Trophoblast cell (in vitro differentiated cells and primary cell): ENCODE measurements around the gene TLN1.

ENCODE experiments used
- DNase-seq, 2 donors: peaks; one replicate each; pipeline ENCODE4 v3.0.0-alpha.2; 2016
- H2AFZ ChIP-seq: 2 replicates; pipeline ENCODE4 v1.6.1; 2013; ENCODE audit warnings: low read length, moderate library complexity, mild to moderate bottlenecking; ENCODE audit not compliant: insufficient read depth, poor library complexity
- H2AK5ac ChIP-seq: 2 replicates; pipeline ENCODE4 v1.6.1; 2013; ENCODE audit warnings: mild to moderate bottlenecking, low read length
- H2BK120ac ChIP-seq: 2 replicates; pipeline ENCODE4 v1.6.1; 2013; ENCODE audit warnings: low read length, mild to moderate bottlenecking, moderate library complexity; ENCODE audit not compliant: insufficient read depth, poor library complexity
- H2BK12ac ChIP-seq: 2 replicates; pipeline ENCODE4 v1.6.1; 2013; ENCODE audit warnings: mild to moderate bottlenecking, low read length, moderate library complexity
- H2BK5ac ChIP-seq: 2 replicates; pipeline ENCODE4 v1.6.1; 2013; ENCODE audit warnings: low read length, low read depth, moderate library complexity, mild to moderate bottlenecking; ENCODE audit not compliant: poor library complexity
- H3K14ac ChIP-seq: 2 replicates; pipeline ENCODE4 v1.6.1; 2013; ENCODE audit warnings: mild to moderate bottlenecking, low read length
- H3K18ac ChIP-seq: 2 replicates; pipeline ENCODE4 v1.6.1; 2013; ENCODE audit warnings: mild to moderate bottlenecking, low read length
- H3K23ac ChIP-seq: 2 replicates; pipeline ENCODE4 v1.6.1; 2013; ENCODE audit warnings: low read length
- H3K27ac ChIP-seq: 2 replicates; pipeline ENCODE4 v1.5.1; 2013; ENCODE audit warnings: low read depth, mild to moderate bottlenecking, inconsistent platforms, low read length, moderate library complexity
- H3K27me3 ChIP-seq: 2 replicates; pipeline ENCODE4 v1.6.1; 2013; ENCODE audit warnings: inconsistent platforms, mild to moderate bottlenecking, low read length, moderate library complexity; ENCODE audit not compliant: insufficient read depth
- H3K36me3 ChIP-seq, 2 experiments: 1 replicate in 1 of 2; 2 replicates in 1 of 2; pipeline ENCODE4 v1.6.1; 2013; ENCODE audit warnings: low read length in 2 of 2, mild to moderate bottlenecking in 2 of 2, moderate library complexity in 1 of 2; ENCODE audit not compliant: insufficient read depth in 2 of 2, control insufficient read depth in 1 of 2
- H3K4ac ChIP-seq: 2 replicates; pipeline ENCODE4 v1.6.1; 2013; ENCODE audit warnings: low read depth, mild to moderate bottlenecking, low read length, moderate library complexity
- H3K4me1 ChIP-seq, 2 experiments: 1 replicate in 1 of 2; 2 replicates in 1 of 2; pipeline ENCODE4 v1.6.1; 2013; ENCODE audit warnings: low read length in 2 of 2, mild to moderate bottlenecking in 2 of 2, moderate library complexity in 1 of 2; ENCODE audit not compliant: insufficient read depth in 2 of 2, control insufficient read depth in 1 of 2
- H3K4me2 ChIP-seq: 2 replicates; pipeline ENCODE4 v1.6.1; 2013; ENCODE audit warnings: inconsistent platforms, mild to moderate bottlenecking, low read length, moderate library complexity
- H3K4me3 ChIP-seq: 2 replicates; pipeline ENCODE4 v1.5.1; 2013; ENCODE audit warnings: mild to moderate bottlenecking, low read depth, low read length, inconsistent platforms
- H3K79me1 ChIP-seq: one replicate; pipeline ENCODE4 v1.6.1; 2013; ENCODE audit warnings: low read length
- H3K79me2 ChIP-seq: 2 replicates; pipeline ENCODE4 v1.6.1; 2013; ENCODE audit warnings: low read length, mild to moderate bottlenecking; ENCODE audit not compliant: control insufficient read depth, insufficient read depth, poor library complexity
- H3K9ac ChIP-seq: 2 replicates; pipeline ENCODE4 v1.6.1; 2013; ENCODE audit warnings: mild to moderate bottlenecking, low read length
- H3K9me3 ChIP-seq: 2 replicates; pipeline ENCODE4 v1.6.1; 2013; ENCODE audit warnings: low read depth, mild to moderate bottlenecking, control low read depth, inconsistent platforms, low read length; ENCODE audit not compliant: insufficient read depth
- H4K12ac ChIP-seq: 2 replicates; pipeline ENCODE4 v1.6.1; 2013; ENCODE audit warnings: low read depth, mild to moderate bottlenecking, low read length, moderate library complexity
- H4K8ac ChIP-seq: 2 replicates; pipeline ENCODE4 v1.6.1; 2013; ENCODE audit warnings: low read depth, mild to moderate bottlenecking, low read length, moderate library complexity
- H4K91ac ChIP-seq: one replicate; pipeline ENCODE4 v1.6.1; 2013; ENCODE audit warnings: low read depth, mild to moderate bottlenecking, low read length, moderate library complexity
- WGBS: extraction: QIAGEN DNeasy Blood & Tissue Kit; methylation state at CpG from one replicate; pipeline ENCODE4 v1.1.7; 2013; ENCODE audit warnings: missing lambda C conversion rate; ENCODE audit not compliant: insufficient read length, insufficient coverage; ENCODE audit errors: extremely low coverage; 5-methylcytosine and 5-hydroxymethylcytosine counted together

TLN1 gene

GRCh38 chr9:35673132-35674024, 58.6 kb downstream of the TLN1 start, which contains the start of gene CA9:
Gene CA9, plus strand, starts transcription at chr9:35673928. Its CDS starts 32 bp downstream, at chr9:35673960.
- Histone ChIP-seq H2BK5ac (no peak within 1 kb of the TSS), H3K79me2 (no peaks in the 10 kb centered on the region), H4K91ac (no peak within 1 kb of the TSS), H2BK120ac (no peak within 1 kb of the TSS), H3K36me3 (no peaks in the 10 kb centered on the region), H2AK5ac (no peak within 1 kb of the TSS), H2BK12ac (no peak within 1 kb of the TSS), H3K23ac (no peak within 1 kb of the TSS), H2AFZ (no peak within 1 kb of the TSS), H4K8ac (no peak within 1 kb of the TSS), H3K79me1 (peaks cover 3% of the 10 kb centered on the region), H3K9ac (no peak within 1 kb of the TSS), H3K27ac (no peak within 1 kb of the TSS), H3K4ac (no peak within 1 kb of the TSS), H3K4me2 (no peak within 1 kb of the TSS), H3K18ac (no peak within 1 kb of the TSS), H3K14ac (no peak within 1 kb of the TSS), H3K4me1 (peaks cover 5 to 15% of the 10 kb centered on the region in 2 experiments), H3K27me3 (peaks cover 3% of the 10 kb centered on the region), H3K4me3 (no peak within 1 kb of the TSS), H4K12ac (no peak within 1 kb of the TSS), H3K9me3 (no peaks in the 10 kb centered on the region)
- WGBS = no CpG with 5 or more reads among the region's 10 CpGs
- DNase-seq = no peak

GRCh38 chr9:35669331-35670145, 62.5 kb downstream of the TLN1 start:
- no peak overlapping the region for H3K9ac ChIP-seq
- peaks cover 2% of the 10 kb centered on the region for H3K9me3 ChIP-seq
- peaks cover 4% of the 10 kb centered on the region for H3K79me2 ChIP-seq
- H3K4me3 ChIP-seq = no peak overlapping the region
- peaks cover 3% of the 10 kb centered on the region for H3K27me3 ChIP-seq
- H2BK120ac ChIP-seq = no peak overlapping the region
- H3K4ac ChIP-seq = no peak overlapping the region
- no peak overlapping the region for H2BK5ac ChIP-seq
- H3K14ac ChIP-seq = no peak overlapping the region
- H4K91ac ChIP-seq = no peak overlapping the region
- no peak overlapping the region for H2AFZ ChIP-seq
- H3K23ac ChIP-seq = no peak overlapping the region
- H3K4me2 ChIP-seq = no peak overlapping the region
- H4K8ac ChIP-seq = no peak overlapping the region
- no peaks in the 10 kb centered on the region for H3K36me3 ChIP-seq
- H3K4me1 ChIP-seq = peaks cover 3 to 10% of the 10 kb centered on the region in 2 experiments
- no peak overlapping the region for H4K12ac ChIP-seq
- H3K18ac ChIP-seq = no peak overlapping the region
- DNase-seq = no peak
- no peak overlapping the region for H2BK12ac ChIP-seq
- no CpG with 5 or more reads among the region's 6 CpGs for WGBS
- H3K27ac ChIP-seq = no peak overlapping the region
- no peak overlapping the region for H2AK5ac ChIP-seq
- H3K79me1 ChIP-seq = peaks cover 4% of the 10 kb centered on the region

GRCh38 chr9:35667939-35668338, 64.1 kb downstream of the TLN1 start:
- no peak overlapping the region for H2BK5ac ChIP-seq
- H3K79me1 ChIP-seq = peaks cover 6% of the 10 kb centered on the region
- H3K27me3 ChIP-seq = no peaks in the 10 kb centered on the region
- no peak overlapping the region for H3K27ac ChIP-seq
- H3K9ac ChIP-seq = no peak overlapping the region
- H3K23ac ChIP-seq = no peak overlapping the region
- no peak overlapping the region for H2AFZ ChIP-seq
- H3K36me3 ChIP-seq = no peaks in the 10 kb centered on the region
- peaks cover 5% of the 10 kb centered on the region for H3K79me2 ChIP-seq
- no peak overlapping the region for H4K12ac ChIP-seq
- no peak for DNase-seq
- H2AK5ac ChIP-seq = no peak overlapping the region
- H2BK12ac ChIP-seq = no peak overlapping the region
- no peak overlapping the region for H3K4ac ChIP-seq
- no peak overlapping the region for H3K14ac ChIP-seq
- WGBS = no CpG with 5 or more reads among the region's 3 CpGs
- no peak overlapping the region for H4K8ac ChIP-seq
- no peak overlapping the region for H4K91ac ChIP-seq
- no peak overlapping the region for H3K4me3 ChIP-seq
- H3K4me1 ChIP-seq = peaks cover 17% of the 10 kb centered on the region in 2 experiments
- no peak overlapping the region for H2BK120ac ChIP-seq
- peaks cover 2% of the 10 kb centered on the region for H3K9me3 ChIP-seq
- H3K18ac ChIP-seq = no peak overlapping the region
- H3K4me2 ChIP-seq = no peak overlapping the region

GRCh38 chr9:35666549-35666948, 65.4 kb downstream of the TLN1 start:
- H3K4ac ChIP-seq = no peak overlapping the region
- H3K79me2 ChIP-seq = peaks cover 5% of the 10 kb centered on the region
- H3K14ac ChIP-seq = no peak overlapping the region
- H4K8ac ChIP-seq = no peak overlapping the region
- WGBS = no CpG with 5 or more reads among the region's 5 CpGs
- no peak overlapping the region for H4K12ac ChIP-seq
- no peak overlapping the region for H3K27ac ChIP-seq
- peaks cover 6% of the 10 kb centered on the region for H3K79me1 ChIP-seq
- no peak overlapping the region for H2AFZ ChIP-seq
- no peak overlapping the region for H3K18ac ChIP-seq
- no peak overlapping the region for H3K4me3 ChIP-seq
- H2BK120ac ChIP-seq = no peak overlapping the region
- no peak overlapping the region for H3K9ac ChIP-seq
- H3K23ac ChIP-seq = no peak overlapping the region
- H3K27me3 ChIP-seq = no peaks in the 10 kb centered on the region
- H2AK5ac ChIP-seq = no peak overlapping the region
- no peak for DNase-seq
- peaks cover 5 to 7% of the 10 kb centered on the region in 2 experiments for H3K36me3 ChIP-seq
- no peak overlapping the region for H2BK5ac ChIP-seq
- H3K4me1 ChIP-seq = peaks cover 17 to 23% of the 10 kb centered on the region in 2 experiments
- H3K4me2 ChIP-seq = no peak overlapping the region
- H2BK12ac ChIP-seq = no peak overlapping the region
- no peak overlapping the region for H4K91ac ChIP-seq
- peaks cover 2% of the 10 kb centered on the region for H3K9me3 ChIP-seq
